Activated effector memory CD4-positive, alpha-beta T cell treated with anti-CD3 and anti-CD28 coated beads, Interleukin-2, amount 50 U/mL, for 16 hours (primary cell): Measurements from ENCODE around the gene FAM170B.

Source experiments
- DNase-seq: peaks from one replicate; pipeline ENCODE4 v3.0.0-alpha.2; 2020

The FAM170B gene

GRCh38 chr10:49118430-49119074 is 15.3 kb downstream of the FAM170B start:
- no peak for DNase-seq

DNA sequence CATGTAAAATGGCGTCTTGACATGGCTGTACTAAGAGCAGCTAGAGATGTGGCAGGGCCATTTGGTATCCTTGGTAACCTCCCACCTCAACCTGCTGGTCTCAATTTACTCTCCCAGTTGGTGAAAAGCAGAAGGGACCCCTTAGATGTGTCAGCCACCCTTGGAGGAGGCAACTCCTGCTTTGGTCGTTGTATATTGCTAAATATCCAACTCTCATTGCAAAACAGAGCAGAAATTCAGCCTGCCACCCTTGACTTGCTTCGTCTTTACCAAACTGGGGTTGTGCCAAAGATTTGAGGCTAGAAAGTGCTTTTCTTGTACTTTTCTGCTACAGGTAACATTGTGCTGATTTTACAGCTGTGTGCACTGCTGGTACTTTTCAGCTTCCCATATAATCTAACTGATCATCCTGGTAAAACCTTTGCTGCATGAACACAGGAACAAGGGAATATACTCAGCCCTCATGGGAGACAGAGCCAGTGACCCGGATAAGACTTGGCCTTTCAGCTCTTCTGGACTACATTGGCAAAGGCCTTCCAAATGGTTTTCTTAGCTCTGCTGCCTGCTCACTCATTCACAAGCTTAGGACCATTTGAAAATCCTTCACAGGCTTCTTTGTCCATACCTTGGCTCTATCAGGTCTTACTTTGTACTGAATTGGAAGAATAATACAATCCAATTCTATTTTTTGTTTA is 16.3 kb downstream of the FAM170B start:
- DNase-seq = no peak

- DNase-seq = no peak
Measured at GRCh38 chr10:49116509-49117375, 17.1 kb downstream of the FAM170B start.

GRCh38 chr10:49115796-49116508 is 17.9 kb downstream of the FAM170B start:
- no peak for DNase-seq

DNA sequence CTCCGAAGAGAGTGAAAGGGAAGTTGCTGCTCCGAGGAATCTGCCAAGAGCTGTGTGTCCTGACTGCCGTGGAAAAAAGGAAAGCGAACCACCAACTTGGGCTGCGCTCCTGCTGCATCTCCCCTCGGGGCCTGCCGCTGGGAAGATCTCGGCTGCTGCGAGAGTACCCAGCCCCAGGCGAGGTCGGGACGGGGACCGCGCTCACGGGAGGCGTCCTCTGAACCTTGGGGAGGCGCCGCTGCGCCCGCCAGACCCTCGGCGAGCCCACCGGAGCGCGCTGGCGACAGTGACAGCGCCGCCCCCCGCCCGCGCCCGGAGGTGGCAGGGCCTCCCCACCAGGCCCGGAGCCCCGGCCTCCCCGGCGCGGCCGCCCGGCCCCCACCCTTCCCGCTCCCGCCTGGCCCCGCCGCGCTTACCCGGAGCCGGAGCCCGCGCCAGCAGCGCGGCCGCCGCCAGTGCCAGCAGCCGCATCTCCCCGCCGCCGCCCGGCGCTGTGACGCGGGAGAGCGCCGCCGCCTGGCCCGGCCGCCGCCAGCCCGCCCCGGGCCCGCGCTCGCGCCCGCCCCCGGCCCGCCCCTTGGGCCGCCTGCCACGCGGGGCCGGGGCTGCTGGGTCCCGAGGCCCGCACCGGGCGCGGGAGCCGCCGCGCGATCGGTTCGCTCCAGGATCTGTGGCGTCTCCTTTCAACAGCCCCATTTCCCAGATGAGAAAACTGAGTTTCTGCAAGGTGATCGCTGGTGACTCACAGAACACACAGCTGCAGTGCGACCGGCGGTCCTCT is 18.6 kb downstream of the FAM170B start, which contains the start of gene VSTM4:
Gene VSTM4, minus strand, starts transcription at position 508 of the 781 bp plus-strand sequence. Its CDS starts 37 bp downstream, at position 471.
- DNase-seq = no peak

DNA sequence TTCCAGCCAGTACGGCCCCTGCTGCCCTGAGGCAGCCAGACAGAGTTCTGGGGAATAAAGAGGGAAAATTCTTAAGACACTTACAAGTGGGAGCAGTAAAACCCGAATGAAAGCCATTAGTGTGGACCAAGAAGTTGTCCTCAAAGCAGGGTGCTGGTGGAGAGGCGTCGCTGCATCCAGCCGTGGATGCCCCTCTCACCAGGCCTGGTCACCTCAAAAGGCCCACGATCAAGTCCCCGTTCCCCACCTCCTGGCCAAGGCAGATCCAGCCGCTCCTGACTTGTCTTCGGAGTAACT is 19.2 kb downstream of the FAM170B start:
- DNase-seq = no peak

DNA sequence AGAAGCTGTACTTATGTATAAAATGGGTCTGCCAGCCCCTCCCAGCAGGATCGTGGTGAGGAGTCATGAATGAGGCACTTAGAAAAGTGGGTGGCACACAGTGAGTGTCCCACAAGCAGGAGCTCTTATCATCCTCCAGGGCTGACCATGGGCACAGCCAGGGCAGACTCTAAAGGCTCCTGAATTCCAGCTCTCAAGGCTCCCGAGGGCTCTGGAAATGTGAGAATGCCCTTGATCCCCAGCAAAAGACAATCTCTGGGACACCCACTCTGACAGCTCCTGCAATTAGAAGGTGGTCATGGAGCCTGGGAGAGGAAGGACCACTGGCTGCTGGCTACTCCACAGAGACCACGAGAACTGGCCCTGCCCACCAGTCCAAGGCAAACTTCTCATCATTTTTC is 20.1 kb downstream of the FAM170B start:
- no peak for DNase-seq

DNA sequence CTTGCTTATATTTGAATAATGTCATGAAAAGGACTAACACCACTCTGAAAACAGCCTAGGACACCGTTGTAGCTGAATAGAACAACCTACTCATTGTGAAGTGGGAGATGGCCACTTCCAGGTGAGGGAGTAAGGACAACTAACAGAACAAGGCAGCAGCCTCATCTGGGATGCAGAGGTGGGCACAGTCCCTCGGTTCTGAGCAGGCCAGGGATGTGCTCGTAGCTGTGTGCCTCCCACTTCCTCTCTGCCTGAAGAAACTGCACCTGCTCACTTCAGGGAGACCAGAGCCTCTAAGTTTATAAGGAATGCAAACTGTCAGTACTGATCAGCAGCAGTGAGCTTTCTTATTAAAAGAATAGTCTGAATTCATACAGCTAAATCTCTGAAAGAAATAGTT is 21.0 kb downstream of the FAM170B start:
- no peak for DNase-seq

- DNase-seq = no peak
Measured at GRCh38 chr10:49112098-49112497, 21.7 kb downstream of the FAM170B start.

DNA sequence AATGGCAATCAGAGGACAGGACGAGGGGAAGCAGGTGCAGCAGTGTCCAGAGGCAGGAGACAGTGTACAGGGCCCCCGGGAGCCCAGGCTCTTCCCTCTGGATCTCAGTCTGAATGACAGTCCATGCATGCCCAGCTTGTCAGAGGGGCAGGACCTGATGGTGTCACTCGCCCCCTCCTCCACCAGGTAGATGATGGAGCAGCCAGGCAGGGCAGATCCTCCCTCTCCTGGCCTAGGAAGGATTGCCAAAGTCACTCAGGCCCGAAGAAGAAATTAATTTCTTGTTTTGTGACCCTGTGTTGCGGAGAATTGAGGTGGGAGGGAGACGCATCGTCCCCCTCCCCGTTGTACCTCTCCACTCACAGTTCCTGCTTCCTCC is 22.5 kb downstream of the FAM170B start:
- DNase-seq = no peak

DNA sequence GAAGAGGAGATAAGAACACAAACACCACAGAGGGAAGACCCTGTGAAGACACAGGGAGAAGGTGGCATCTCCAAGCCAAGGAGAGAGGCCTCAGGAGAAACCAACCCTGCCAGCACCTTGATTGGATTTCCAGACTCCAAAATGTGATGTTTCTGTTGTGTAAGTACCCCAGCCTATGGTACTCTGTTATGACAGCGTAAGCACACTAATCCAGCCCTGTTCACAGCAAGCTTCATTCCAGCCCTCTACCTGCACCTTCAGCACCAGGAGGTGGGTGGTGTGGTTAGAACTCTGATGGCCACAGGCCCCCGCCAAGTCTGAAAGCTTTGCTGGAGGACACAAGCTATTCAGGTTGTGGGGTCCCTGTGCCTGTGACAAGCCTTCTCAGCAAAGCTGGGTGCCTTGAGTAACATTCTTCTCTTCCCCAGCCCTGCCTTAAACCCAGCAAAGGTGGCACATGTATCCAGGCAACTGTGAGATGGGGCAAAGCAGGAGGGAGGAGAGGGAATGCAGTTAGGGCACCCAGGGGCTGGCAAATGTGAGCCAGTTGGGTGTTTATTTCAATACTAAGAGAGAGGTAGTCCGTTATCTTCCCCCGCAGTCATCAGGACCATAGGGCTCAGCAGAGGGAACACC is 23.0 kb downstream of the FAM170B start:
- no peak for DNase-seq

DNA sequence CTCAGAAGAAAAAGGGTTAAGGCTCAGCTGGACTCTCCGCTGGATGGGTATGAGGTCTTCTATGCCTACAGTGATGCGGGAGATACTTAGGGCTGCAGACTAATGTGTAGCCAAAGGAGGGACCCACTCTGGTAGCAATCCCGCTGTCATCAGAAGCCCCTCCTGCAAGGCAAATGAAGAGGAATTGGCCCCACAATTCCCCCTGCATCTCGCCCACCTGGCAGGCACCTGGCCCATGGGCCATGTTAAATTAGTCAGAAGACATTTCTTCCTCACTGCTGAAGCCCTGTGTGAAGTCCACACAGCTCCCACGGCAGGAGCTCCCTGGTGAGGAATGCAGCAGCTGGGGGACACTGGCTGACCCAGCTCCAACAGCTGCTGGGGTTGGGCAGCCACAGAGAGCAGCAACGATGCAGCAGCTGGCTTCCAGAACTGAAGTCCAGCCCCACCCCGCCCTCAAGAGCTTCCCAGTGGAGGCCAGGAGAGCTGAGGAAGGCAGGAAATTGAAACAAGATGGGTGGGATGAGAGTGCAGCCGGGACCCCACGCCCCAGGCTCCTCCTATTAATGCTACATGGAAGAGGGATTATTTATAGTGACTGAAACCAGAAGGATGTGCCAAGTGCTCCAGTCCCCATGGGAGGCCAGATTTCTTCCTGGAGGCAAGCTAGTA is 24.0 kb downstream of the FAM170B start:
- DNase-seq = no peak

- no peak for DNase-seq
Measured at GRCh38 chr10:49108656-49109055, 25.2 kb downstream of the FAM170B start.

DNA sequence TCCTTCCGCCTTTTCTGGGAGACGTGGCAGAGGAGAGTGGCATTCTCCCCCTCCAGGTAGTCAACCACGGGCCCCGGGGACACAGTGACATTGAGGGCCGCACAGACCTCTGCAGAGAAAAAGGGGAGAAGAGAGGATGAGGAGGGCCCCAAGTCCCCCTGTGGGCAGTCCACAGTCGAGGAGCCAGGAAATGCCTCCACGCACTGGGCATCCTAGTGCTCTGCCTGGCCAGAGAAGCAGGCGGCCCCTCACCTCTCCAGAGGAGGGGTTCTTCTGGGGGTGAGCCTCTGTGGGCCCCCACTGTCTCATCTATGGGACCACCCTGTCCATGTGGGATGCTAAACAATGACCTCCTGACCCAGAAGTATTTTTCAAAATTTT is 25.9 kb downstream of the FAM170B start:
- DNase-seq = no peak

GRCh38 chr10:49107111-49107886 is 26.5 kb downstream of the FAM170B start:
- DNase-seq = no peak

DNA sequence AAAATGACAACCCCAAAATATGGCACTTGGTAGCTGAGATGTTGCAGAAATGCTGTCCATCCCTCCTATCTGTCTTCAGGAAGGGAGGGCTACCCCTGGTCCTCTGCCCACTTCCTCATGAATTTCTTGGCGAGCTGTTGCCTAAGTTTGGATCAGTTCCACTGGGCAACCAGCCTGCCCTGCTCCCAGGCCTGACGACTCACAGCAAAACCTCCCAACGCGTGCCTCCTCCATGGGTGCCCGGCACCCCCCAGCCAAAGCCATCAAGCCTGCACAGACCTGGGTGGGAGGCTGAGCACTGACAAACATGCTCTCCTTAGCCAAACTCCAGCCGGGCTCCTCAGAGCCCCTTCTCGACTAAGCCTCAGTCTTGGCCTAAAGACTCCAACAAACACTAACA is 27.4 kb downstream of the FAM170B start:
- no peak for DNase-seq

GRCh38 chr10:49105076-49105475 is 28.7 kb downstream of the FAM170B start:
- DNase-seq = no peak

- no peak for DNase-seq
Measured at GRCh38 chr10:49104323-49104722, 29.5 kb downstream of the FAM170B start.

DNA sequence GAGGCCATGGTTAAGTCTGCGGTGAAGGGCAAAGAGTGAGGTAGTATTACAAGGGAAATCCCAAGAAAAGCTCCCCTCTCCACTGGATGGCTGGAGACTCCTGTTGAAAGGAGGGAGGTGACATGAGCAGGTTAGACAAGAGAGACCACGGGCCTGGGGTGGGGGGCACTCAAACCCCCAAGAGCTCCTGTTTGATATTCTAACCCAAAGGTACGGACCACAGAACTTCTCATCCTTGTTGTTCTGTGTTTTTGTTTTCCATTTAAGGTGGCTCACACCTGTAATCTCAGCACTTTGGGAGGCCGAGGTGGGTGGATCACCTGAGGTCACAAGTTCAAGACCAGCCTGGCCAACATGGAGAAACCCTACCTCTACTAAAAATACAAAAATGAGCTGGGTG is 30.1 kb downstream of the FAM170B start:
- DNase-seq = no peak

GRCh38 chr10:49099046-49099445 is 34.8 kb downstream of the FAM170B start:
- no peak for DNase-seq
